AG09319 (cell line): ENCODE measurements around the gene PRDX1.

Experiments
- DNase-seq: peaks from one replicate; pipeline ENCODE4 v3.0.0-alpha.2; 2010; ENCODE audit warnings: low read depth; ENCODE audit errors: extremely low read depth
- TF ChIP-seq, protein P1 (sequence below): IDR thresholded peaks from 2 replicates; pipeline ENCODE4 v1.5.1; 2011; ENCODE audit warnings: low read depth, mild to moderate bottlenecking, inconsistent platforms, low read length, moderate library complexity

Gene PRDX1

GRCh38 chr1:45521413-45522323 is at the start of gene PRDX1:
TSS of gene PRDX1 (minus strand) at chr1:45521884. CDS start at chr1:45519043, 2,841 bp downstream.
- TF ChIP-seq, protein P1, sequence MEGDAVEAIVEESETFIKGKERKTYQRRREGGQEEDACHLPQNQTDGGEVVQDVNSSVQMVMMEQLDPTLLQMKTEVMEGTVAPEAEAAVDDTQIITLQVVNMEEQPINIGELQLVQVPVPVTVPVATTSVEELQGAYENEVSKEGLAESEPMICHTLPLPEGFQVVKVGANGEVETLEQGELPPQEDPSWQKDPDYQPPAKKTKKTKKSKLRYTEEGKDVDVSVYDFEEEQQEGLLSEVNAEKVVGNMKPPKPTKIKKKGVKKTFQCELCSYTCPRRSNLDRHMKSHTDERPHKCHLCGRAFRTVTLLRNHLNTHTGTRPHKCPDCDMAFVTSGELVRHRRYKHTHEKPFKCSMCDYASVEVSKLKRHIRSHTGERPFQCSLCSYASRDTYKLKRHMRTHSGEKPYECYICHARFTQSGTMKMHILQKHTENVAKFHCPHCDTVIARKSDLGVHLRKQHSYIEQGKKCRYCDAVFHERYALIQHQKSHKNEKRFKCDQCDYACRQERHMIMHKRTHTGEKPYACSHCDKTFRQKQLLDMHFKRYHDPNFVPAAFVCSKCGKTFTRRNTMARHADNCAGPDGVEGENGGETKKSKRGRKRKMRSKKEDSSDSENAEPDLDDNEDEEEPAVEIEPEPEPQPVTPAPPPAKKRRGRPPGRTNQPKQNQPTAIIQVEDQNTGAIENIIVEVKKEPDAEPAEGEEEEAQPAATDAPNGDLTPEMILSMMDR = peak; percentile 11
- peak; percentile 92 for DNase-seq

- no peak for DNase-seq
- TF ChIP-seq, protein P1 = no peak
These were observed 48.9 kb upstream of the PRDX1 start for GRCh38 chr1:45570631-45571030.

DNA sequence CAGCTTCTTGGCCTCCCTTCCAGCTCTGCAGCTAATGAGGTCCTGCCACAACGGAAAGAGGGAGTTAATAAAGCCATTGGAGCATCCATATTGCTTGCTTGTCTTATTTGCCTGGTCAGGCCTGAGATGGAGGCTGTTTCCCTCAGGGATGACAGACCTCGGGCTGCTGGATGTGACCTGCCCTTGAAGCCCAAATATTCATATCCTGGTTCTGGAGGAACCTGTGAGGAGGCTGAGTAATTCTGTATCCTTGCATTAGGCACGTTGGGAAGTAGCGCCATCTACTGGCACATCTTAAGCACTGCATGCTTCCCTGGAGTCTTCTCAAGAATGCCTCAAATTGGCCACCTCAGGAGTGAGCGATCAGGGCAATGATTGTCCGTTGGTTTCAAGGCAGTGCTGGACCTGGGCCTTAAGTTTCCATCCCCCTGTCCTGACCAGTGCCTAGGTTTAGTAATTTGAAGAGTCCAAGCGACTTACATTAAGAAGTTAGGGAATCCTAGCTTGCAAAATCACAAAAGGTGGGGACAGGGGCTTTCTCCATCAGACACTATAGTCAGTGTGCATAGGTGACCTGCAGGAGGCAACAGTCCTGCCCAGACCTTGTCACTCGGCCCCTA is 48.4 kb upstream of the PRDX1 start:
- TF ChIP-seq, protein P1 = peak; percentile 99

GRCh38 chr1:45569571-45569961 is 47.9 kb upstream of the PRDX1 start:
- TF ChIP-seq, protein P1 = no peak
- no peak for DNase-seq

More for the DNA sequence above, 48.4 kb upstream of the PRDX1 start:
- peak; percentile 50 for DNase-seq

DNA sequence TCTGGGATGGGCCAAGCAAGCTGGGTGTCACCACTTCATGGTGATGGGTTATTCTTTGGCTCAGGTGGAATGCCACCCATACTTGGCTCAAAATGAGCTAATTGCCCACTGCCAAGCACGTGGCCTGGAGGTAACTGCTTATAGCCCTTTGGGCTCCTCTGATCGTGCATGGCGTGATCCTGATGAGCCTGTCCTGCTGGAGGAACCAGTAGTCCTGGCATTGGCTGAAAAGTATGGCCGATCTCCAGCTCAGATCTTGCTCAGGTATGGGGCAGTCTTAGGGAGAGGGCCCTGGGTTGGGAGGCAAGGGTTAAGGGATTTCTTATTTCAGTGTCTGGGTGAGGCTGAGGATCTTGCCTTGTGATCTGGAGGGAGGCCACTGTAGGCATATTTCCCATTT is 46.7 kb upstream of the PRDX1 start:
- no peak for DNase-seq
- TF ChIP-seq, protein P1 = no peak

DNA sequence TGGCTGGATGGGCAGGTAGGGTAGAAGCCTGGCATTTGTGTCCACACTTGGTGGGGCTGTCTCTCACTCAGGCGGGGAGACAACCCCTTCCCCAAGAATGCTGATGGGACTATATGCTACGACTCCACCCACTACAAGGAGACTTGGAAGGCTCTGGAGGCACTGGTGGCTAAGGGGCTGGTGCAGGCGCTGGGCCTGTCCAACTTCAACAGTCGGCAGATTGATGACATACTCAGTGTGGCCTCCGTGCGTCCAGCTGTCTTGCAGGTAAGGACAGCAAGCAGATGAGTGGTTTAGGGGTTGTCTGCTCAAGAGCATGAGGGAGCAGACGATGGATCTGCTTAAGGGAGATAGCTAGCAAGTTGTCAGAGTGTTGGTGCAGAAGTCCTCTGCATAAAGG is 46.2 kb upstream of the PRDX1 start:
- TF ChIP-seq, protein P1 = no peak
- no peak for DNase-seq

- TF ChIP-seq, protein P1 = no peak
- DNase-seq = no peak
These were observed 45.0 kb upstream of the PRDX1 start for GRCh38 chr1:45566722-45567121.
